Measurements from ENCODE around the gene EIF6.
"Not testable (repeated sequence)": the region's sequence is repeated elsewhere in the genome, so short reads cannot be mapped to it uniquely, and the experiment has no call there.

Gene EIF6

DNA sequence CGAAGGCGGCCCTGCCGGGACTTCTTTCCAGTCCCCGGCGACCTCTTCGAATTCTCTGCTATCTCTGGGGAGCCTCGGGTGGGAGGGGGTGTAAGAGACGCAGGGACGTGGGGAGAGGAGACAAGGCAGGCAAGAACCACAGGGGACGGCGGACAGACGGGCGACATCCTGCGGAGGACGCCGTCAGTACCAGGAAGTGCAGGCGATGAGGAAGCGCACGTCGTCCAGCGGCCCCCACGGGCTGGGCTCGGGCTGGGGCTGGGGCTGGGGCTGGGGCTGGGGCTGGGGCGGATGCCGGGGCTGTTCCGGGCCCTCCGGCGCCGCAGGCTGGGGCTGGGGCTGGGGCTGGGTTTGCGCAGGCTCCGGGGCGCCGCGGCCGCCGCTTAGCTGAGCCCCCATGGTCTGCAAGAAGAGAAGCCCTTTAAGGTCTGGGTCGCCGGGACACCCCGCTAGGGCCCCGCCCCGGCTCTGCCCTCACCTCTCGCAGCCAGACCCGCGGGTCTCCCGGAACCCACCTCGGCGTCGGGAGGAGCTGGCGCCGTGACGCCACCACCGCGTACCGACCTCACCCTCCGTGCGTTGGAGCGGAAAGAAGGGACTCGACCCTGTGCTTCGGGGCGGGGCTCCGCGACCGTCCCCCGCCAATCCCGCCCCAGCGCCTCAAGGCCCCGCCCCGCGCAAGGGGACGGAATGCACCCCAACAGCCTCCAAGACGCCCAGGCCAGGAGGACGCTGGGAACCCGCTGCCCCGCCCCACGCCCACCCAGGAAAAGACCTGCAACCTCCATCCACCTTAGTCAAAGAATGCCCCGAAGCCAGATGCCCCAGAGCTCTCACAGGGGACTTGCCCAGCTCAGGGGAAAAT lies 6.8 kb downstream of the EIF6 start, which contains the start of gene MMP24OS:
Gene MMP24OS, minus strand, starts transcription at position 592 of the 865 bp plus-strand sequence. Its CDS starts 193 bp downstream, at position 399.
- DNase-seq (ENCODE audit: low read depth): peak; percentile 39

DNA sequence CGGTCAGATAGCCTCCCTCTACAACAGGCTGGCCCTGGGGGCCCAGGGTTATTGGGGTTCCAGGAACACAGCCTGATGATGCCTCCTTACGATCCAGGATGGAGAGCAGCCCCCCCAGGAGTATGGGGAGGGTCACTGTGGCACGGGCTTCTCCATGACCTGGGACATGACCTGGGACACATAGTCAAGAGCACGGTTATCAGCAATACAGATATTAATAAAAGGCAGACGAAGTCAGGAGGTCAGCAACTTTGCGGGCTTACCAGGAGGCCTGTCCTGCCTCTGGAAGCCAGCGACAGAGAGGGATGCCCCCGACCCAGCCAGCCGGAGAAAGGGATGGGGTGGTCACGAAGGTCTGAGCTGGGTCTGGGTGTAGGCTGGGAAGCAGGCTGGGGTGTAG lies 7.4 kb downstream of the EIF6 start:
- no peak for DNase-seq (ENCODE audit: low read depth)

DNA sequence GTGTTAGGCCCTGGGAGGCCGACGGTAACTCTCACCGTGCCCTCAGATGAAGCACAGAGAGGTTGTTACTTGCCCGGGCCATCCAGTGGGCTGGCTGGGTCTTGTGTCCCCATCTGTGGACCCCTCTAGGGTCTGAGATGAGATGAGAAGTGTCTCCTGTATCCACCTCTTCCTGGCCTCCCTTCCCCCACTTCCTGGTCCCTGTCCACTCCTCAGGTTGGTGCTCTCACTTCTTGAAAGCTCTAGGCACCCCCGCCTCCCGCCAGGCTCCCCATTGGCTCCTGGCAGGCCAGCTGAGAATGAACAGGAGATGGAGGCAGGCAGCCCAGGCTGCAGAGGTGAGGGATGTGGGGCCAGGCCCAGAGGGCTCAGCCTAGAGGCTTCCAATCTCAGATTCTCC lies 8.2 kb downstream of the EIF6 start:
- no peak for DNase-seq (ENCODE audit: low read depth)

DNA sequence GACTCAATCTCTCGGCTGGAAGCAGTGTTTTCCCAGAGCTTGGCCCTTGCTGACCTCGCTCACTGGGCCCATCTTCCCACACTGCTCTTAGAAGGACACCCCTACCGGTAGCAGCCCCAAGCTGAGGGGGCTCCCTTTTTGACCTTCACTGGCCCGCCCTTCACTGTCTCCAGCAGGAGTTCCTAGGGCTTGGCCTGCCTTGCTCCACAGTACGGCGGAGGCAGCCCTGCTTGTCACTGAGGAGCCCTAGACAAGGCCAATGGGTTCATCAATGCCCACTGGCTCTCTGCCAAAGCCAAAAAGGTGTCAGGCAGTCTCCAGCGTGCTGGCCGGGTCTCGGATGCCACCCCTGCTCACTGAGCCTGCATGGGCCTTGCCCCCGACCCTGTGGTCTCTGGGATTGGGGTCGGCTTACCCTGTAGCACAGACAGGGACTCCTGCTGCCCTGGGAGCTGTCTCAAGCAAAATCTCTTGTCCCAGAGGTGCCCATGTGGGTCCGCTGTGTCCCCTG lies 8.8 kb downstream of the EIF6 start:
- no peak for DNase-seq (ENCODE audit: low read depth)

DNA sequence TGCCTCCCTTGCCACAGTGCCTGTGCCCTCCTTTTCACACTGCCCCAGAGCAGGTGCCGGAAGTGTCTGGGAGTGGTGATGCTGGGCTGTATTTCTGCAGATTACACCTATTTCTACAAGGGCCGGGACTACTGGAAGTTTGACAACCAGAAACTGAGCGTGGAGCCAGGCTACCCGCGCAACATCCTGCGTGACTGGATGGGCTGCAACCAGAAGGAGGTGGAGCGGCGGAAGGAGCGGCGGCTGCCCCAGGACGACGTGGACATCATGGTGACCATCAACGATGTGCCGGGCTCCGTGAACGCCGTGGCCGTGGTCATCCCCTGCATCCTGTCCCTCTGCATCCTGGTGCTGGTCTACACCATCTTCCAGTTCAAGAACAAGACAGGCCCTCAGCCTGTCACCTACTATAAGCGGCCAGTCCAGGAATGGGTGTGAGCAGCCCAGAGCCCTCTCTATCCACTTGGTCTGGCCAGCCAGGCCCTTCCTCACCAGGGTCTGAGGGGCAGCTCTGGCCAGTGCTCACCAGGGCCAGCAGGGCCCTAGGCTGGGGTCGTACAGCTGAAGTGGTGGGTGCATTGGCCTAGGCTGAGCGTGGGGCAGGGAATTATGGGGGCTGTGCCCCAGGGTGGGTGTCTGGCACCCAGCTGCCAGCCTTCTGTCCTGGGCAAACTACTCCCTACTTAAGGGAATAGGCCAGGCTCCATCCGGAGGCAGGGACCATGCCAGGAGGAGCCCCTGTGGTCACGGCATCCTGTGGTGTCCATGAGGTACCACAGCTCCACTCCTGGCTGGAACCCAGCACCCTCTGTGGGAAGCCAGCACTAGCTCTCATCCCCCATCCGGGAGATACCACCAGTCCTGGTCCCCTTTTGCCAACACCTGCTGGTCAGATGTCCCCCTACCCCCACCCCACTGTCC lies 10.1 kb downstream of the EIF6 start:
- no peak for DNase-seq (ENCODE audit: low read depth)

DNA sequence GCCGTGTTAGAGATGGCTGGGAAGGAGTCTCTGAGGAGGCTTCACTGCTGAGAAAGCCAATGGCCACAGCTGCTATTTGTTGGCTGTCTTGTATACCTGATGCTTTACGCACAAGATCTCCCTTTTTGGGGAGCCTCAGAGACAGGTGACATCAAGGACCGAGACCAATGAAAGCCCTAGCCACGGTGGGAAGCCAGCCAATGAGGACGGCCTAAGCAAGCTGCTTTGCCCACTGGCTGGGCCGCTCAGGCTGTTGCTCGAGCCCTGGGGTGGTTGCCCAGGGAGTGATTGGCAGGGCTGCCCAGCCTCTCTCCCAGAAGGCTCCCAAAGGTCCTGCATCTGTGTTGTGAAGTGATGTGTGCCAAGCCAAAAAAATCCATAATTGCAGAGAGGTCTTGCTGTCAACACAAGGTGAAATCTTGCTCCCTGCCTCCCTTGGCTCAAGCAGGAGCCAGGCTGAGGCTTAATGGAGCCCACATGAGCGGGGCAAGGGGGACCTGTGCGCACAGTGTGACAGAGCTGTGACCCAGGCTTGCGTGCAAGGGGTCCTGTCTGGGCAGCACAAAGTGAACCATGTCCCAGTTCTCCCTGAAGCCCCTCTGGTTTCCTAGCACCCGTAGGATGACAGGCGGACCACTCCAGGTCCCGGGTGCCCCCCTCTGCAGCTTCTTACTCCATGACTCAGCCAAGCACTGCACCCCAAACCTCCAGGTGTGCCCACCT lies 11.0 kb downstream of the EIF6 start:
- DNase-seq (ENCODE audit: low read depth): no peak

DNA sequence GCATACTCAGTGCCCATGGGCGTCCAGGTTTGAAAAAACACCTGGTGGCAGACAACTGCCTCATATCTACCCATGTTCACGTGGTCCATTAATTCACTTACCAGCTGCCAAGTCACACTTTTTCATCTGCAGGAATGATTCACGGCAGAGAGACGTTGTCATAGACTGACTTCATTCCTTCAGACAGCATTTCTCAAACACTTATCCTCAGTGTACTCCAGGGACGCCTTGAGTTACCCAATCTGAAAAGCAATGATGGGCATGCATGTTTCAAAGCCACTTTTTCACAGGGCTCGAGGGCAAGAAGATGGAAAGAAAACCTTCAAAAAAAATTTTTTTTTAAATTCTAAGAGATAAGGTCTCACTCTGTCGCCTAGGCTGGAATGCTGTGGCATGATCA lies 12.7 kb downstream of the EIF6 start:
- peak; percentile 49 for DNase-seq (ENCODE audit: low read depth)

DNA sequence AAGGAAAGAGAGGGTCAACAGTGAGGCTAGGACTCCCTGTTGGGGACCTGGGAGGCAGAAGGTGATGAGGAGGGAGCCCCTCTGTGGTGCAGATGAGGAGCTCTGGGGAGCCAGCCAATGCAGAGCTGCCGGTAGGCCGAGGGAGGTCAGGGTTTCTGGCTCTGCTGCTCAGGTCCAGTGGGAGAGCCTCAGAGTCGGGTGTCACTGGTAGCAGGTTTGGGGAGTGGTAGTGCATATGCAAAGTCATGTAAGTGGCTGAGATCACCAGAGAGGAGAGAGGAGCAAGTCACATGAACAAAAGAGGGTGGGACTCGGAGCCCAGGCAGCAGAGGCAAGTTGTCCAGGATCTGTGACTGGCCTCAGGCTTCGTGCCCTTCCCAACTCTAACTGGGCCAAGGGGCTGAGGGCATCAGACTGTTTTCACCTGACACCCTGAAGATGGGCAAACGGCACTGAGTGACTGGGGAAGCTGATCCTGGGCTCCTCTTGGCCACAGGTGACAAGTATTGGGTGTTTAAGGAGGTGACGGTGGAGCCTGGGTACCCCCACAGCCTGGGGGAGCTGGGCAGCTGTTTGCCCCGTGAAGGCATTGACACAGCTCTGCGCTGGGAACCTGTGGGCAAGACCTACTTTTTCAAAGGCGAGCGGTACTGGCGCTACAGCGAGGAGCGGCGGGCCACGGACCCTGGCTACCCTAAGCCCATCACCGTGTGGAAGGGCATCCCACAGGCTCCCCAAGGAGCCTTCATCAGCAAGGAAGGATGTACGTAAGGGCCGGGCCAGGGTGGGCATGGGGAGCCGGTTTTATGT lies 13.3 kb downstream of the EIF6 start:
- DNase-seq (ENCODE audit: low read depth): no peak

DNA sequence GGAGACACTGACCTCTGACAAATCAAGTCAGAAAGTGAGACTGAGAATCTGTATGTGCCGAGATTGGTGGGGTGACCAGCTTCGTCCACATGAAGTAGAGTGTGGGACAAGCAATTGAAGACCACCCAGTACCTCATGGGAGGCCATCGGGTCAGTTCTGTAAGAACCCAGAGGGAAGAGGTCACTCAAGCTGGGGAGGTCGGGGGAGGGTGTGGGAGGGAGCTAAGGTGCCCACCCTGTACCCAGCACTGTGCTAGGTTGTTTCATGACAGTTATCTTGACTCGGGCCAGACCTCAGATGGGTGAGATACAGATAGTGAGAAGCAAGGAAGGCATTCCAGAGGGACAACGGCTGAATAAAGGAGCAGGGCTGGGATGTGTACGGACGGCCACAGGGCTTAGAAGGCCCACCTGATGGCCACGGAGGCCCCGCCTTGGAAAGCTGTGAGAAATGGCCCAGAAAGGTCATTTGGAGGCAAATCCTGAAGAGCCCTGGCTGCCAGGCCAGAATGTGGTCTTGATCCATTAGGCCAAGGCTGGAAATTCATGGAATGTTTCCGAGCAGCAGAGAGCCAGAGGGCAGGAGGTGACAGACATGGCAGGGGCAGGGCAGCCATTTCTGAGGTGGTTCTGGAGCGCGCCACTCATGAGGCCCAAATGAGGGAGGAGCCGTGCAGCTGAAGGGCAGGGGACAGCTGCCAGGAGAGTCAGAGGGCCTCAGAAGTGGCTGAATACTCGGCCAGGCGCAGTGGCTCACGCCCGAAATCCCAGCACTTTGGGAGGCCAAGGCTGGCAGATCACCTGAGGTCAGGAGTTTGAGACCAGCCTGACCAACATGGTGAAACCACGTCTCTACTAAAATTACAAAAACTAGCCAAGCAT lies 14.3 kb downstream of the EIF6 start:
- DNase-seq (ENCODE audit: low read depth): no peak

DNA sequence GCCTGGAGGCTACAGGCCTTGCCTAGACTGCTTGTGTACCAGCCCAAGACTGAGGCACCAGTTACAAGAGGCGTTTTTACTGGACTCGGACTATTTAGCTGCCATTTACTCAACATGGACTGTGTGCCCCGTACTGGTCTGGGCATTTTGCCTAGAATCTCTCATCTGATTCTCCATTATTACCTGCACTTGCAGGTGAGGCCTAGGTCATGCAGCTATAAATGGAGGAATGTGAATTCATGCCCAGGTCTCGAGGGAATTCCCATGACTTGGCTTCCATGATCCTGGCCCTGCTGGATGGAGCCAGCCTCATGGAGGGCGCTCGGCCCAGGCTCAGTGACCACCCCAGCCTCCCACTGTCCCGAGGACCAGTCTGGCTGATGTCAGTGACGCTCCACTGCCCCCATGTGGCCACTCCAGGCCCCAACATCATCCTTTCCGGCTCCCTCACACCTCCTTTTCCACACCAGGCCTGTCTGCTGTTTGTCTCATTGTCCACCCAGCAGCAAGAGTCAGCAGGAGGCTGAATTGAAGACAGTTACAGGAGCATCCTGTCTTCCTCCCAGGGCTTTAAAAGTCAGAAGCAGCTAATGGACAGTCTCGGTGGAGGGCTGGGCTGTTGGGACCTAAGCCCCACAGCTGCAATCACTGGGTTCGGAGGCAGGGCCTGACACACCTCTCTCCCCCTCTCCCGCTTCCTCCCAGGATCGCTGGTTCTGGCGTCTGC lies 15.4 kb downstream of the EIF6 start:
- no peak for DNase-seq (ENCODE audit: low read depth)

DNA sequence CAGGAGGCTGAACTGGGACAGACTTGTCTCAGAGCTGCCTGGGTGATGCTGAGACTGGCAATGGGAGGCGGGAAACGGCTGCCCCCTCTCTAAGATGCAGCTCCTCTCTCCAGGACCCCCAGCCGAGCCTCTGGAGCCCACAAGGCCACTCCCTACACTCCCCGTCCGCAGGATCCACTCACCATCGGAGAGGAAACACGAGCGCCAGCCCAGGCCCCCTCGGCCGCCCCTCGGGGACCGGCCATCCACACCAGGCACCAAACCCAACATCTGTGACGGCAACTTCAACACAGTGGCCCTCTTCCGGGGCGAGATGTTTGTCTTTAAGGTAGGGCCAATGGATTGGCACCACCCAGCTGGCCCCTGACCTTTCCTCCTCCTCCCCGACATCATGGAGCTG lies 17.5 kb downstream of the EIF6 start:
- DNase-seq (ENCODE audit: low read depth): no peak

DNA sequence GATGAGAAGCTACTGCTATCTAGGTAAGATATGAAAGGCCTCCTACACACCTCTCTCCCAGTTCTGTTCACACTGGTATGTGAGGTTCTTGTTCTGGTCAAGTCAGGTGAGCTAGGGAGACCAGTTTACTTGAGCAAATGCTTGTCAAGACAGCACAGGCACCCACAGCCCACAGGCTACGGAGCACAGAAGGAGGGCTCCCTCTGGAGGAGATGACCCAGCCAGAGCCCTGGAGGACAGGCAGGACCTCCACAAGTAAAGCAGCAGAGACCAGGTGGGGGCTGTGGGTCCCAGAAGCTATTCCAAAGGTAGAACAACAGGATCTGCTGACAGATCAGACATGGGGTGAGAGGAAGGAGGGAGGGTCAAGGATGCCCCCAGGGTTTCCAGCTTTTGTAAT lies 19.8 kb downstream of the EIF6 start:
- DNase-seq (ENCODE audit: low read depth): no peak

DNA sequence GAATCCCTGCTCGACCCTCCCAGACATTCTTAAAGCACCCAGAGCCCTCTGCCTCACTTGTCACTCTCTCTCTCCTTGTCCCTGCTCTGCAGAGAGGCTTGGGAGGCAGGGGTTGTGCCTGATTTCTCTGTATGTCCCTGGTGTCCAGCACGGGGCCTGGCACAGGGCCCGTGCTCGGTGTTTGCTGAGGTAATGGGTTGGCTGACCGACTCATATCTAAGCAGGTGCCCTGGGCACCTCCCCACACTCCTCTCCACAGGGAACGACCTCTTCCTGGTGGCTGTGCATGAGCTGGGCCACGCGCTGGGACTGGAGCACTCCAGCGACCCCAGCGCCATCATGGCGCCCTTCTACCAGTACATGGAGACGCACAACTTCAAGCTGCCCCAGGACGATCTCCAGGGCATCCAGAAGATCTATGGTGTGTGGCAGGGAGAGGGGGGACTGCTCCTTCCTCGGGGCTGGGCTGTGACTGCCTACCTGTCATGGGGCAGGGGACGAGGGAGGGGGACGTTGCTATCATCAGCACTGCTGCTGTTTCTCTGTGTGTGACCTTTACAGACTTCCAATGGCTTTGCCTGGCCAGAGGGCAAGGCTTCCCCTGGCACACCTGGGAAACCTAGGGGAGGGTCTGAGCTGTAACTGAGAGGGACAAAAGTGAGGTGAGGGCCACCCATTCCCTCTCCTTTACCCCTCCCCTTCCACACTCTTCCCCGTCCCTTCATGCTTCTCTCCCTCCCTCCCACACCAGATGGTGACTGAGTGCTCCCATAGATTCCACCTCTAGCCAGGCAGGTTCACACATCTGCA lies 20.8 kb downstream of the EIF6 start:
- no peak for DNase-seq (ENCODE audit: low read depth)

DNA sequence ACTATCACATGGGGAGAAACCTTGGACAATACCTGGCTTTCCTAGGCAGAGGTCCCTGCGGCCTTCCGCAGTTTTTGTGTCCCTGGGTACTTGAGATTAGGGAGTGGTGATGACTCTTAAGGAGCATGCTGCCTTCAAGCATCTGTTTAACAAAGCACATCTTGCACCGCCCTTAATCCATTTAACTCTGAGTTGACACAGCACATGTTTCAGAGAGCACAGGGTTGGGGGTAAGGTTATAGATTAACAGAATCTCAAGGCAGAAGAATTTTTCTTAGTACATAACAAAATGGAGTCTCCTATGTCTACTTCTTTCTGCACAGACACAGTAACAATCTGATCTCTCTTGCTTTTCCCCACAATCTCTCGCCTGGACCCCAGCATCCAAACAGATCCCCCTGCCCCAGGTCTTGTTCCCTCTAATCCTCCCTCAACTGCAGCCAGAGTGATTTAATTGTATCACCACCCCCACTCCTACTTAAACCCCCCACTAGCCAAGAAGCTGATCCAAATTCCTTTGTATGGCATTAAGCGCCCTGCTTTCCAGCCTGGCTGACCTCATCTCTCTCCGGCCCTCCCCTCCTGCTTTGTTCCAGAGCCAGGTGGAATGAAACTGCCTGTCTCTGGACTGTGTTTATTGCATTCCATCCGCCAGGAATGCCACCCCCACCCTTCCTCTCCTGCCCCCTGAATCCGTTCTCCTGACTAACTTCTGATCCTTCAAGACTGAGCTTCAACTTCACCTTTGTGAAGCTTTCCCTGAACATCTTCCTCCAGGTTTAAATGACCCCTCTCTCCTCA lies 21.6 kb downstream of the EIF6 start:
- peak; percentile 65 for DNase-seq (ENCODE audit: low read depth)

DNA sequence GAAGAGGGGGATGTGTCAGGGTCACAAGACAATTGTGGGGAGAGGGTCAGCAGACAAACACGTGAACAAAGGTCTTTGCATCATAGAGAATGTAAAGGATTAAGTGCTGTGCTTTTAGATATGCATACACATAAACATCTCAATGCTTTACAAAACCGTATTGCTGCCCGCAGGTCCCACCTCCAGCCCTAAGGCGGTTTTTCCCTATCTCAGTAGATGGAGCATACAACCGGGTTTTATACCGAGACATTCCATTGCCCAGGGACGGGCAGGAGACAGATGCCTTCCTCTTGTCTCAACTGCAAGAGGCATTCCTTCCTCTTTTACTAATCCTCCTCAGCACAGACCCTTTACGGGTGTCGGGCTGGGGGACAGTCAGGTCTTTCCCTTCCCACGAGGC lies 22.3 kb downstream of the EIF6 start:
- DNase-seq (ENCODE audit: low read depth): not testable (repeated sequence)

DNA sequence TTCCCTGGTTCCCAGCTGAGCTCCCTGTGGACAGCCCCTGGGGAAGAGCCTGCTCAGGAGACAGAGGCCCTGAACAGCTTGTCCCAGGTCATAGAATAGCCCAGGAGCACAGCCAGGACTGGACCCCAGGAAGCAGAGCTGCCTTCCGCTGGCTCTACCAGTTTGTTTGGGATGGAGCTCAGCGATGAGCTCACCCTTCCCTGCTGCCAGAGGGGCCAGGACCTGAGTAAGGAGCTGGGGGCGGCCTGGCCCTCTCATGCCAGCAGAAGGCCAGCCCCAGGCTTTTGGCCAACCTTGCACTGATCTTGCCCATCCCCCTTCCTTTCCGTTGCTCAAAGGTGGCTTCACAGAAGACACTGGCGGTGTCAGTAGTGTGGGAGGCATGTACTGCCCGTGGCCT lies 24.1 kb downstream of the EIF6 start:
- DNase-seq (ENCODE audit: low read depth): no peak

DNA sequence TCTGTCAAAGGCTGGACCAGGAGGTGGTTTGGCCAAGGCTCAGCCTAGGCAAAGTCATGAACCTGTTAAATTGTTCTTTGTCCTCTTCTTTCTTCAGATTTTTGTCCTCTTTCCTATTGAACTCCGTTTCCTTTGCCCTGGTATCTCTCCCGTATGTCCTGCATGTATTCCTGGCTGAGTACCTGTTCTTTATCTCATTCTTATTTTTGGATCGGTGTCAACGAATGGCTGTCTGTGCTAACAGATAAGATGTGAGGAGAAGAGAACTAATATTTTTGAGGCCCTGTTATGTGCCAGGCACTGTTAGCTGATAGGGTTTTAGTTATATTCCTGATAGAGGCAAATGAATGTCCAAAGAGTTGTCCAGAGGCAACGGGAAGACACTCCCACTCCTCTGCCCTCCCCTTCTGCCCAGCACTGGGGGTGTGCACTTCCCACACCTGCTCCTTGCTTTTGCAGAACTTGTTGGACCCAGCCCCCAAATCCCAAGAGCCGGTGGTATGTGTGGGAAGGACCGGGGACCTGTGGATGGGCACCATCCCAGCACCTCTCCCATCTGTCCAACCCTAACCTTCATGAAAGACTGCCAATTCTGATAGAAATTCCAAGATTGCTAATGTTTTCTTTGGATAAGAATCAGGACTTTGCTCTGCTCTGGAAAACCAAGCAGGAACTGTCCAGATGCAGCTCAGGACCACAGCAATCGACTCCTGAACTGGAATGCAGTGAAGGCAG lies 27.2 kb downstream of the EIF6 start:
- no peak for DNase-seq (ENCODE audit: low read depth)

Measured in HS-5 (cell line).